Measurements from ENCODE around the gene CRABP2. TPM values are rescaled to one million over a fixed set of nuclear protein-coding genes. Genes with fewer than 3 reads are reported as not detected.

Gene CRABP2
- total RNA-seq, 2 donors from 2014 or later, result 0.67 to 2.5 TPM

- no peak for TF ChIP-seq CTCF (IDR thresholded peaks at IDR 0.05)
- no peak overlapping the region for H3K4me3 ChIP-seq
- DNase-seq (ENCODE audit: low spot score), result no peak
- peaks cover 41% of the 10 kb centered on the region for H3K36me3 ChIP-seq
- H3K9me3 ChIP-seq, result no peaks in the 10 kb centered on the region
- H3K27me3 ChIP-seq, result no peaks in the 10 kb centered on the region
- H3K27ac ChIP-seq, result peak overlapping the region; percentile 93 to 96
- peaks cover 0 to 90% of the 10 kb centered on the region in 2 donors for H3K4me1 ChIP-seq
Measured at GRCh38 chr1:156670359-156670758, 35.0 kb downstream of the CRABP2 start.

- H3K27me3 ChIP-seq, result no peaks in the 10 kb centered on the region
- peaks cover 37% of the 10 kb centered on the region for H3K36me3 ChIP-seq
- no peak overlapping the region for H3K4me3 ChIP-seq
- DNase-seq (ENCODE audit: low spot score), result no peak
- no peaks in the 10 kb centered on the region for H3K9me3 ChIP-seq
- no peak for TF ChIP-seq CTCF (IDR thresholded peaks at IDR 0.05)
- H3K4me1 ChIP-seq, result peaks cover 0 to 90% of the 10 kb centered on the region in 2 donors
- peak overlapping the region; percentile 93 to 96 for H3K27ac ChIP-seq
Measured at GRCh38 chr1:156669794-156670193, 35.6 kb downstream of the CRABP2 start.

GRCh38 chr1:156668801-156669637 is 36.4 kb downstream of the CRABP2 start:
- H3K36me3 ChIP-seq, result peaks cover 33% of the 10 kb centered on the region
- DNase-seq (ENCODE audit: low spot score), result no peak

GRCh38 chr1:156667968-156668709 is 37.2 kb downstream of the CRABP2 start:
- no peak for TF ChIP-seq CTCF (IDR thresholded peaks at IDR 0.05)
- DNase-seq (ENCODE audit: low spot score), result no peak
- Histone ChIP-seq H3K4me3 (no peak overlapping the region), H3K27ac (peak overlapping the region; percentile 93 to 96), H3K9me3 (no peaks in the 10 kb centered on the region), H3K4me1 (peaks cover 0 to 90% of the 10 kb centered on the region in 2 donors), H3K36me3 (peaks cover 28% of the 10 kb centered on the region), H3K27me3 (no peaks in the 10 kb centered on the region)

More at GRCh38 chr1:156668801-156669637, 36.4 kb downstream of the CRABP2 start:
- H3K4me1 ChIP-seq, result peaks cover 0 to 90% of the 10 kb centered on the region in 2 donors
- no peaks in the 10 kb centered on the region for H3K9me3 ChIP-seq
- H3K4me3 ChIP-seq, result no peak overlapping the region
- H3K27ac ChIP-seq, result peak overlapping the region; percentile 93 to 96
- TF ChIP-seq CTCF (IDR thresholded peaks at IDR 0.05), result no peak
- no peaks in the 10 kb centered on the region for H3K27me3 ChIP-seq

- H3K4me1 ChIP-seq, result peaks cover 0 to 90% of the 10 kb centered on the region in 2 donors
- no peaks in the 10 kb centered on the region for H3K9me3 ChIP-seq
- H3K27ac ChIP-seq, result peak overlapping the region; percentile 93 to 96
- no peak overlapping the region for H3K4me3 ChIP-seq
- H3K36me3 ChIP-seq, result peaks cover 23% of the 10 kb centered on the region
- H3K27me3 ChIP-seq, result no peaks in the 10 kb centered on the region
- no peak for DNase-seq (ENCODE audit: low spot score)
- no peak for TF ChIP-seq CTCF (IDR thresholded peaks at IDR 0.05)
Measured at GRCh38 chr1:156667610-156667967, 37.8 kb downstream of the CRABP2 start.

Measured in right atrium auricular region (tissue), 2 donors.